Measurements from ENCODE around the gene PLXNB3. TPM values are rescaled to one million over a fixed set of nuclear protein-coding genes. Genes with fewer than 3 reads are reported as not detected.

Gene PLXNB3
- total RNA-seq, 1 donor from 2014 or later = not detected

GRCh38 chrX:153797415-153798015, 33.5 kb downstream of the PLXNB3 start:
- Mint-ChIP-seq H3K27me3 (no peaks in the 10 kb centered on the region), H3K4me1 (peaks cover 17% of the 10 kb centered on the region), H3K36me3 (ENCODE audit: low read depth) (peaks cover 27% of the 10 kb centered on the region), H3K4me3 (no peak overlapping the region), H3K27ac (no peak overlapping the region), H3K9me3 (no peaks in the 10 kb centered on the region)
- ChIA-PET POLR2A (no interaction called here), CTCF (no interaction called here)
- intact Hi-C loops (cut with micrococcal nuclease) = no loop called here
- no peak for DNase-seq
- no peak for ATAC-seq (ENCODE audit: low read depth)
- TF ChIP-seq CTCF (IDR thresholded peaks at IDR 0.05) = no peak

- intact Hi-C loops (cut with micrococcal nuclease) = no loop called here
These were observed 35.3 kb downstream of the PLXNB3 start for GRCh38 chrX:153799326-153799725.

GRCh38 chrX:153800177-153800722, 36.2 kb downstream of the PLXNB3 start:
- ChIA-PET CTCF (no interaction called here), POLR2A (no interaction called here)
- H3K4me3 Mint-ChIP-seq = no peak overlapping the region
- DNase-seq (no peak), ATAC-seq (ENCODE audit: low read depth) (no peak)
- no peak for TF ChIP-seq CTCF (IDR thresholded peaks at IDR 0.05)
- peaks cover 22% of the 10 kb centered on the region for H3K36me3 Mint-ChIP-seq (ENCODE audit: low read depth)
- H3K9me3 Mint-ChIP-seq = no peaks in the 10 kb centered on the region
- peaks cover 7% of the 10 kb centered on the region for H3K4me1 Mint-ChIP-seq
- H3K27me3 Mint-ChIP-seq = no peaks in the 10 kb centered on the region
- H3K27ac Mint-ChIP-seq = no peak overlapping the region
- intact Hi-C loops (cut with micrococcal nuclease) = no loop called here

More at GRCh38 chrX:153799326-153799725, 35.3 kb downstream of the PLXNB3 start:
- Mint-ChIP-seq H3K4me3 (no peak overlapping the region), H3K9me3 (no peaks in the 10 kb centered on the region), H3K27ac (no peak overlapping the region), H3K4me1 (peaks cover 9% of the 10 kb centered on the region), H3K36me3 (ENCODE audit: low read depth) (peaks cover 25% of the 10 kb centered on the region), H3K27me3 (no peaks in the 10 kb centered on the region)
- ChIA-PET CTCF (no interaction called here), POLR2A (no interaction called here)
- DNase-seq = no peak
- ATAC-seq (ENCODE audit: low read depth) = no peak
- TF ChIP-seq CTCF (IDR thresholded peaks at IDR 0.05) = no peak

- DNase-seq (no peak), ATAC-seq (ENCODE audit: low read depth) (no peak)
- Mint-ChIP-seq H3K4me3 (no peak overlapping the region), H3K27ac (no peak overlapping the region), H3K9me3 (no peaks in the 10 kb centered on the region), H3K27me3 (no peaks in the 10 kb centered on the region), H3K36me3 (ENCODE audit: low read depth) (peaks cover 22% of the 10 kb centered on the region), H3K4me1 (peaks cover 7% of the 10 kb centered on the region)
- ChIA-PET POLR2A (no interaction called here), CTCF (no interaction called here)
- no peak for TF ChIP-seq CTCF (IDR thresholded peaks at IDR 0.05)
- intact Hi-C loops (cut with micrococcal nuclease) = no loop called here
These were observed 36.7 kb downstream of the PLXNB3 start for GRCh38 chrX:153800746-153801145.

- Mint-ChIP-seq H3K36me3 (ENCODE audit: low read depth) (peaks cover 18% of the 10 kb centered on the region), H3K9me3 (no peaks in the 10 kb centered on the region), H3K27ac (no peak overlapping the region), H3K4me3 (no peak overlapping the region), H3K4me1 (no peaks in the 10 kb centered on the region), H3K27me3 (no peaks in the 10 kb centered on the region)
- intact Hi-C loops (cut with micrococcal nuclease) = no loop called here
- DNase-seq (no peak), ATAC-seq (ENCODE audit: low read depth) (no peak)
- TF ChIP-seq CTCF (IDR thresholded peaks at IDR 0.05) = no peak
- CTCF ChIA-PET = no interaction called here
- POLR2A ChIA-PET = no interaction called here
These were observed 37.6 kb downstream of the PLXNB3 start for GRCh38 chrX:153801669-153802068.
